ENCODE results near the gene LCN6. TPM values are rescaled to one million over a fixed set of nuclear protein-coding genes. Genes with fewer than 3 reads are reported as not detected.

Gene LCN6
- total and polyA plus RNA-seq, 2 of the 4 experiments (the other 2 are of a cell fraction): not detected

DNA sequence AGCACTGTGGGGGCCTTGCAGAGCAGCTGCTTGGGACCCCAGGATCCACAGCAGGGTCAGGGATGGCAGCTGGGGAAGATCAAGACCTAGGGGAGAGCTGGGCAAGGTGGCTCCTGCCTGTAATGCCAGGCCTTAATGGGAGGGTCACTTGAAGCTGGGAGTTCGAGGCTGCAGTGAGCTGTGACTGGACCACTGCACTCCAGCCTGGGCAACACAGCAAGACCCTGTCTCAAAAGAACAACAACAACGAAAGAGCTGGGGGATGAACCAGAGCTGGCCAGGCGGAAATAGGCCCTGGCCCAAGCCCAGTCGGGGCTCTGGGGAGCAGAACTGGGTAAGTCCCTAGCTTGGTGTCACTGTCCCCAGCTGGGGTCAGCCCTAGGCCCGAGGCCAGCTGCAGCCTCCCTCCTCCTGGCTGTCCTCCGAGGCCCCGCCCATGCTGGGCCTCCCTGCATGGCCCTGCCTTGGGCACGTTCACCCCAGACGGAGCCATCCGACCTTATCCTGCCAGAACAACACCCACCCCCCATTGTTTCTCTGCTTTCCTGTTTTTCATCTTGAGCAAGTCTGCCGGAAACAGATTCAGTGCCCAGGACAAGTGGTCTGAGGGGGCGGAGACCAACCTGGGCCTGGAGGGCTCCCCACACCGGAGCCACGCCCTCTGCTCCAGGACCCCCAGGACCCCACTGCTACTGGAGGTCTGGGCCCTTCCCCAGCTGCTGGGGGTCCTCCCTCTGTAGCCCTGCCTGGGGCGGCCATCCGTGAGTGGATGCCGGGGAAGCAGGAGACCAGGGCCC is 34.0 kb downstream of the LCN6 start:
- Histone ChIP-seq H3K4me3 (ENCODE audit: insufficient read depth, low read depth, low read length) (no peak overlapping the region), H2AFZ (replicated peaks; ENCODE audit: low read length, poor library complexity) (no peak overlapping the region), H2BK20ac (ENCODE audit: low read depth, low read length) (no peak overlapping the region), H3K27ac (ENCODE audit: insufficient read depth, low read length) (no peak overlapping the region), H2AK9ac (replicated peaks; ENCODE audit: low read depth, low read length, poor library complexity) (no peak overlapping the region), H3K4me1 (ENCODE audit: control insufficient read depth, insufficient read depth, low read length) (peaks cover 1% of the 10 kb centered on the region; the same call in 1 of the 2 replicates), H4K20me1 (ENCODE audit: insufficient read depth, low read length) (no peaks in the 10 kb centered on the region), H3K27me3 (ENCODE audit: control insufficient read depth, insufficient read depth, low read length) (peaks cover 15% of the 10 kb centered on the region), H4K8ac (ENCODE audit: low read depth in 2 of 2, low read length in 2 of 2) (no peak overlapping the region), H4K91ac (ENCODE audit: insufficient read depth, low read depth, low read length) (no peak overlapping the region), H3K14ac (replicated peaks; ENCODE audit: low read depth, low read length) (no peak overlapping the region), H2BK120ac (ENCODE audit: low read depth, low read length) (no peak overlapping the region), H2BK15ac (ENCODE audit: low read depth, low read length) (no peak overlapping the region), H3K9me3 (ENCODE audit: control insufficient read depth, insufficient read depth, low read length) (no peaks in the 10 kb centered on the region), H2BK5ac (ENCODE audit: low read depth, low read length, poor library complexity, severe bottlenecking) (no peak overlapping the region), H3K18ac (ENCODE audit: low read depth, low read length) (no peak overlapping the region), H2AK5ac (ENCODE audit: low read depth, low read length) (no peak overlapping the region), H3K56ac (ENCODE audit: extremely low read depth, insufficient read depth, low read length) (no peak overlapping the region), H3K36me3 (ENCODE audit: control insufficient read depth, insufficient read depth, low read length) (no peaks in the 10 kb centered on the region), H3K23ac (ENCODE audit: low read depth, low read length) (no peak overlapping the region), H3K9me1 (ENCODE audit: insufficient read depth, low read length) (no peaks in the 10 kb centered on the region), H3K4me2 (ENCODE audit: low read depth, low read length) (no peak overlapping the region), H4K5ac (ENCODE audit: low read depth, low read length) (no peak overlapping the region), H3K79me1 (ENCODE audit: low read depth in 1 of 2, low read length in 2 of 2) (no peaks in the 10 kb centered on the region), H3K4ac (ENCODE audit: low read depth, low read length) (no peak overlapping the region), H3K9ac (ENCODE audit: low read depth, low read length) (no peak overlapping the region)
- intact Hi-C loops (cut with micrococcal nuclease): no loop called here
- POLR2A ChIA-PET (ENCODE audit: unreplicated experiment): no interaction called here
- BruUV-seq (replicated peaks): no TSS peak
- dilution Hi-C loops (cut with HindIII; ENCODE audit: low sequenced_read_pairs, unreplicated experiment): no loop called here
- TF ChIP-seq, protein P1, sequence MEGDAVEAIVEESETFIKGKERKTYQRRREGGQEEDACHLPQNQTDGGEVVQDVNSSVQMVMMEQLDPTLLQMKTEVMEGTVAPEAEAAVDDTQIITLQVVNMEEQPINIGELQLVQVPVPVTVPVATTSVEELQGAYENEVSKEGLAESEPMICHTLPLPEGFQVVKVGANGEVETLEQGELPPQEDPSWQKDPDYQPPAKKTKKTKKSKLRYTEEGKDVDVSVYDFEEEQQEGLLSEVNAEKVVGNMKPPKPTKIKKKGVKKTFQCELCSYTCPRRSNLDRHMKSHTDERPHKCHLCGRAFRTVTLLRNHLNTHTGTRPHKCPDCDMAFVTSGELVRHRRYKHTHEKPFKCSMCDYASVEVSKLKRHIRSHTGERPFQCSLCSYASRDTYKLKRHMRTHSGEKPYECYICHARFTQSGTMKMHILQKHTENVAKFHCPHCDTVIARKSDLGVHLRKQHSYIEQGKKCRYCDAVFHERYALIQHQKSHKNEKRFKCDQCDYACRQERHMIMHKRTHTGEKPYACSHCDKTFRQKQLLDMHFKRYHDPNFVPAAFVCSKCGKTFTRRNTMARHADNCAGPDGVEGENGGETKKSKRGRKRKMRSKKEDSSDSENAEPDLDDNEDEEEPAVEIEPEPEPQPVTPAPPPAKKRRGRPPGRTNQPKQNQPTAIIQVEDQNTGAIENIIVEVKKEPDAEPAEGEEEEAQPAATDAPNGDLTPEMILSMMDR (conservative IDR thresholded peaks at IDR 0.05; ENCODE audit: low read depth, low read length): no peak
- TF ChIP-seq CEBPB (IDR thresholded peaks at IDR 0.05; ENCODE audit: low read depth, low read length) (no peak), MXI1 (IDR thresholded peaks at IDR 0.05; ENCODE audit: borderline replicate concordance, low read depth, low read length) (no peak), FOS (IDR thresholded peaks at IDR 0.05; ENCODE audit: low read depth, low read length) (no peak), CHD1 (IDR thresholded peaks at IDR 0.05; ENCODE audit: low read depth, low read length) (no peak), ELK1 (IDR thresholded peaks at IDR 0.05; ENCODE audit: borderline replicate concordance, low read depth, low read length) (no peak), BHLHE40 (IDR thresholded peaks at IDR 0.05; ENCODE audit: low read depth, low read length) (no peak), RFX5 (IDR thresholded peaks at IDR 0.05; ENCODE audit: low read depth, low read length) (no peak)
- ATAC-seq (ENCODE audit: low read depth): no peak
- DNase-seq: no peak
- in situ Hi-C loops (cut with MboI; ENCODE audit: low sequenced_read_pairs): no loop called here
- 80% methylated on average over 9 of the region's 17 CpGs; no CpG with 5 or more reads in 1 of the 2 experiments for WGBS, 2 experiments (ENCODE audit: extremely low coverage in 2 of 2, insufficient read length in 1 of 2)
- CTCF ChIA-PET: interaction anchor here (1.3 kb wide), 1 partner anchor 47 kb away, joined by 3 read pairs; no protein-coding TSS in a partner anchor

All from IMR-90 (cell line).